ENCODE results near the gene RNF144A.

Gene RNF144A

DNA sequence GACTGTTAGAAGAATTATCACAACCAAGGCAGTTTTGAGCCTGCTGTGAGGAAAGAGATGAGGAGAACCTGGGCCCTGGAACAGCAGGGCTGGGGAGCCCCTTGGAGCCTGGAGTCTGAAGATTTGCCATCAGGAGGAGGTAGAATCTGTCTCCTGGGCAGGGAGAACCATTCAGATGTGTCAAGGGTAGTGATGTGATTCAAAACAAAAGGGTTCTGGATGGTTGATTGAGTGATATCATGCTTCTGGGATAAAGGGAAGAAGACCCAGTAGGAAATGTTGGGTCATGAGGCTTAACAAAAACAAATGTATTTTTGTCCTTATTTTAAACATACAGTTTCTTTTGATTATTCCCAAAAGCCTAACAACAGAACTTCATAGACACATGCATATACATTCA is 28.6 kb downstream of the RNF144A start:
- DNase-seq (ENCODE audit: low read depth in 2 of 2, low spot score in 1 of 2), result no peak

DNA sequence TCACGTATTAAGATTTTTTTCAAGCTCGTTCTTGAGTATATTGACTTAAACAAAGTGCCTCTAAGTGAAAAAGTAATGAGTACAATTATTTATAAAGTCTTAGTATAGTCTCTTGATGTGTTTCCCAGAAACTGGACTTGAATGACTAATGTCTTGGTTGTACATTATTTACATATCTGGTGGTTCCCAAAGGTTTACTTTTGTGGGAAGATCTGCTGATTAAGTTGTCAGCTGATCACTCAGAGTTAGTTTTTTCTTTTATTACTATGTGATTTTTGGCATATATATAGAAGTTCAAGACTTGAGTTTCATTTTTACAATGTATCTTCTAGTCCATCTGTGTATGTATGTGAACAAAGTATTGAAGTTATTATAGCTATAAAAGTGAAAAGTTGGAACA is 29.5 kb downstream of the RNF144A start:
- DNase-seq (ENCODE audit: low read depth in 2 of 2, low spot score in 1 of 2), result no peak

DNA sequence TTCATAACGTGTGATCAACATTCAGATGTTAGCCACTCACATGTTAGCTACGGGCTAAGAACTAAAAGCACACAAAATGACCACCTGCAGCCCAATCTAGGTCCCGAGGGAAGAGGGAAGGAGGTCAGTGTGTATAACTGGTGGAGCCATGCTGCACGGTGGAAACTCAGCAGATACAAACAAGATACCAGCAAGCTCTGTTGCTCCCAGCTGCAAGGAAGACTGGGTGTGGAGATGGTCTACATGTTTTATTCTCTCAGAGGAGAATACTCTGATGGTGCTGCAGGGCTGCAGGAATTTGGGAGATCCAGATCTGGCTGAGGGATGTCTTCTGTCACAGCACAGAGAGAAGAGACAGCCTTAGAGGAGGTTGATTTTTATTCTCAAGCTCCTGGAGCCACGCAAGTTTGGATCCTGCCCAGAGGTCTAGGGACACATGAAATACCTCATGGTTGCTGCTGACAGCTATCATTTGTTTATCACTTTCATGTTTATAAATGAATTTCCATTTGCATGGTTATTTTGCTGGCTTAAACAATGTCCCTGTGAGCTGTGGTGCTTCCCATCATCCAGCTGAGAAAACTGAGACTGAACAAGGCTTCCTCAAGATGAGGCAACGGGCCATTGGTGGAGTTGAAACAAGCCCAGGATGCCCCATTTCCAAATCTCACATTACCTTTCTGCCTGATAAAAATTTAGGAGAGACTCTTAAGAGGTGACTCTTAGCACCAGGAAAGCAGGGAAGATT is 30.9 kb downstream of the RNF144A start:
- no peak for DNase-seq (ENCODE audit: low read depth in 2 of 2, low spot score in 1 of 2)

DNA sequence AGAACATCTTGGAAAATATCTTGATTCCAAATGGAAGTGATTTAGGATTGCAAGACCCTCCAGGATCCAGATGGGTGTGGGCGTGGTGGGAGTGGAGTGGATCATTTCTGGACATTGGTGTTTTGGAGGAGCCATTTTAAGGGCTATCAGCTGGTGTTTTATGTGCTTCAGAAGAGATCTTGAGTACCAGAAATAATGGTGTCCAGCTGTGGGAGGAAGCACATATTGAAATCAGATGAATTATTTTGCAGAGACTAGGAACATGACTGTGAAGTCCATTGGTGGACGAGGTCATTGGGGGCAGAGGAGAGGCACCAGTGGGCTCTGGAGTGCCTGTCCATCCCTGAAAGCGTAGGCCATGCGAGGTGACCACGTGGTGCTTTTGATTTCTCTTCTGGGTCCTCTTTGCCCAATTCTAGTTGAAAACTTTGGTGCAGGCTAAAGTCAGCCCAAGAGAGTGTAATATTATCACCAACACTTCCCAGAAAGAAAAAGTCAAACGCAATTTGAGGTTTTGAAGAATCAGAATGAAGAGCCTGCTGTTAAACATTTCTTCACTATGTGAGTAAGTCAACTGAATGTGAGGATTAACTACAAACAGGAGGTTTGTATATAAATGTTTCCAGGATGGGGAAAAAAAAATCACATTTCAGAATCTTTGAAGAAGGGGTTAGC is 31.6 kb downstream of the RNF144A start:
- DNase-seq (ENCODE audit: low read depth in 2 of 2, low spot score in 1 of 2), result no peak

DNA sequence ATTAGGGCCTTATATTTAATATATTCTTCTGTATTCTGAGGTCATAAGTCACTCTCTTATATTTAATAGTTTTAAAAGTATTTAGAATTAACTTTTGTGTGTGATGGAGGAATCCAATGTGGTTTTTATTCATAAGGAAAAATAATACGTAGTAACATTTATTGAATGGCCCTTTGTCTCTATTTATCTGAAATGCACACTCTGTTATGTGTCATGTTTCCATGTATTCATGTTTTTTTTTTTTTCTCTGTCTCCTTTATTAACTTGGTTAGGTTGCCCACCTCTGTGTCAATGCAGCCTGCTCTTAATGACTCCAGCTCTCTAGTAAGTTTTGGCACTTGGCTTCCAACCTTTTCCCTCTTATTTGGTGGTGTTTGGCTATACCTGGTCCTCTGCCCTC is 33.8 kb downstream of the RNF144A start:
- DNase-seq (ENCODE audit: low read depth in 2 of 2, low spot score in 1 of 2), result no peak

DNA sequence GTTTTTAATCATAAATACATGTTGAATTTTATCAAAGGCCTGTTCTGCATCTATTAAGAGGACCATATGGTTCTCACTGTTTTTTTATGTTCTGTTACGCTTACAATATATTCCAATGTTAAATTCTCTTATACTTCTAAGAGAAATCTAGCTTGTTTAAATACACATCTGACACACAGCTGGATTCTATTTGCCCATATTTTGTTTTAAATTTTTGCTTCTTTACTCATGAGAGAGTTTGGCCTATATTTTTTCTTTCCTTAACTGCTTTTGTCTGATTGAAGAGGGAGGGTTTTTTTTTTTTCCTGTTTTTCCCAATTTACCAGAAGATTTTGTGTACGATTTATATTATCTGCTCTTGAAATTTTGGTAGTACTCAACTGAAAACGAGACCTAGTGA is 34.9 kb downstream of the RNF144A start:
- no peak for DNase-seq (ENCODE audit: low read depth in 2 of 2, low spot score in 1 of 2)

DNA sequence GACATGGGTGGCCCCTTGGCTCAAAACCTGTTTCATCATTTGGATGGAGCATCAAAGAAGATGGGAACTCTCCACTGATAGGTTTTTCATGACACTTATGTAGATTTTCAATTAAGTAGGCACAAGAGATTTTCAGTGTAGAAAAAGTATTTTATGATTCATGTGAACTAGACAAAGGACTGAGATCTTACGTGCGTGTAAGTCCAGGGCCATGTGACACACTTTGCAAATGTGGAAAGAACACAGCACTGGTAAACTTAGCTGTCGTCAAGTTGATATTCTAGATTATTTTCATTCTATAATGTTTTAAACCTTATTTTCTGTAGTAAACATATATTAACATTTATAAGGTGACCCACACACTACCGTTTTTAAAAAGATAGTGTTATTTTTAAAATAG is 37.4 kb downstream of the RNF144A start:
- DNase-seq (ENCODE audit: low read depth in 2 of 2, low spot score in 1 of 2), result no peak

DNA sequence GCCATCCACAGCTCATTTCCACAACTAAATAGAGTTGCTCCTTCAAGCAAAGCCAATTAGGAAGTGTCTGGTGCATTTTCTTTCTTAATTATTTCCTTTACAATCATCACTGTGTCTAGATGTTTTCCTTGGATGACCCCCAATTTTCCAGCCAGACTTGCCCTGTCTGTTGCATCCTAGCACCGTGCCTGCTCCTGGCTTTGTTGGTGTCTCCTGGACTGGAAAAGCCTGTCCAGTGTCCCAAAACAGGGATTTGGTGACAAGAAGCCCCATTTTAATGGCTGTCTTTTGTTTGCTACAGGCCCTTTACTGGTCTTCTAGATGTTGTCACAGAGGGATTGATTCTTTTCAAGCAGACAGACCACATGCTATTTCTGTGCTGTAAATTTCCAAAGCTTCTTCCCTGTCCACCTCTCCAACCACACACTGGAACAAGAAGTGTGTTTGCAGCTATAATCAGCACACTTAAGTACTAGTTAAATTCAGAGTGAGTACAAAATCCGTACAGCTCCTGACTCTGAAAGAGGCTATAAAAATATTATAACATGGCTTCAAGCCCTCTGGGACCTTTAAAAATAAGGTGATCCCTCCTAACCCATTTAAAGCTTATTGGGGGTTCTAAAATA is 38.4 kb downstream of the RNF144A start:
- no peak for DNase-seq (ENCODE audit: low read depth in 2 of 2, low spot score in 1 of 2)

DNA sequence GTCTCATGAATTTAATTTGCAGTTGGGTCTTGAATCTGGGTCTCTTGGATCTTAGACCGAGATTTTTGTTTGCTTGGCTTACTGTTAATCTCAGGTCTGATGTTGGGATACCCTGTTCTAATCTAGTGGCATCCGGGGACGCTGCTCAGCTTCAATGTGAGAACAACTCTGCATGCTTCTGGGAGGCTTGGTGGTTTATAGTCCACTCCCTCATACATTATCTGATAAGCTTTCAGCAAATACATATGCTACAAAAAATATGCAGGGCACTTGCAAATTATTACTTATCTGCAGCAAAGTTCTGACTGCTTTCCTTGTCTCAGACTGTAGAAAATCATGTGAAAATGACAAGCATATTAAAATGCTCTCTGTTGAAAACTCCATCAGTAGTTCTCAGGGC is 39.4 kb downstream of the RNF144A start:
- DNase-seq (ENCODE audit: low read depth in 2 of 2, low spot score in 1 of 2), result no peak

DNA sequence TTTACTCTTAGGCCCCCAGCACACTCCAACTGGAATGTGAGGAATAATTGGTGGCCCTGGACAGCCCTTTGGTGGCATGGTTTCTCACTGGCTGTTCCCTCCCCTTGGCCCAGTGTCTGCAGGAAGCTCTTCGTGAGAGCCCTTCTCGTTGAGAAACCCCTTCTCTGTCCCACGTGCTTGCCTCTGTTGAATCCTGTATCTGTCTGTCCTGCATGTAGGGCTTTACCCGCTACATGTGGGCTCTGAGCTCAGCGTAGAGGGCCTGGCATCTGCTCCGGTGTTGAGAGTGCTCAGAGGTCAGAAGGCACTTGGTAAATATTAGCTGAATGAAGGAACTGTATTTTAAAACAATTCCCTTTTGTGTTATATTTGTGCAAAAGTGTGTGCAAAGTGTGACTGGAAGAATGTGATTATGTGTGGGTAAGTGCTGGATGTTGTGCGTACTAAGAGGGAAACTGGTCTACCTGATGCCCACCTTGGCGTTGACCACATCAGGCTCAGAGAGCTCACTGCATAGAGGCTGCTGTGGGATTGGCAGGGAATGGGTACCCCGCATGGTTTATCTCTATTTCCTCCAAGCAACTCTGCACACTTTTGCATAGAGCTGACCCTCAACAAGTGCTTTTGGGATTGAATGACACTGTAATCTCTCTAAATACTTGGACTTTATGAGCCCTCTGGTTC is 40.0 kb downstream of the RNF144A start:
- no peak for DNase-seq (ENCODE audit: low read depth in 2 of 2, low spot score in 1 of 2)

DNA sequence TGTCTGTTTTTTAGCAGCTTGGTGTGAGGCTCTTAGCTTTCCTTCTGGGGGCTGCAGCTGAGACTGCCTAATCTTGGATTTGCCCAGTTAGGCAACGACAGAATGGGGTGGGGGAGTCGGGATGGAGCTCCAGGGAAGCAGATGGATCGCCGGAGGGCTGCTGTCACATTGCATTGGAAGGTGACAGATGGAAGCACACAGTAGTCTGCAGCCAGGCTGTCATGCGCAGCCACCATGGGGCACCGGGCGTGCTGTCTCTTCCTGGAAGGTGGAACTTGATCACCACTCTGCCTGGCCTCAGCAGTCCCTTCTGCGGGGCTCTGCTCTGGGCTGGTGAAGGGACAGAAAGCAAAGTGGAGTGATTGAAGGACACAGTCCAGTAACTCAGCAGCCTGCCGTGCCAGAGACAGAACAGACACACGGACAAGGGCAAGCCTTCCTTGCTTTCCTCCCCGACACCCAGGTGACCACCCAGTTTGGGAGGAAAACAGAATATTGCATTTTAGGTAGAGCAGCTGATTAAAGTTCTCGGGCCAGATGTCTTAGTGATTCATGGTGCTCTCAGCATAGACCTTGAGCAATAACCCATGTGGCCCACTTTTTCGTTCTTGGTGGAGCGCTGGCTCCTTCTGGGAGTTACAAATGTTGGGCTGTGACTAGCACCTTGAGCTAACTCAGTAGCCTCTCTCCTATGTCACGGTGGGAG is 40.9 kb downstream of the RNF144A start:
- no peak for DNase-seq (ENCODE audit: low read depth in 2 of 2, low spot score in 1 of 2)

DNA sequence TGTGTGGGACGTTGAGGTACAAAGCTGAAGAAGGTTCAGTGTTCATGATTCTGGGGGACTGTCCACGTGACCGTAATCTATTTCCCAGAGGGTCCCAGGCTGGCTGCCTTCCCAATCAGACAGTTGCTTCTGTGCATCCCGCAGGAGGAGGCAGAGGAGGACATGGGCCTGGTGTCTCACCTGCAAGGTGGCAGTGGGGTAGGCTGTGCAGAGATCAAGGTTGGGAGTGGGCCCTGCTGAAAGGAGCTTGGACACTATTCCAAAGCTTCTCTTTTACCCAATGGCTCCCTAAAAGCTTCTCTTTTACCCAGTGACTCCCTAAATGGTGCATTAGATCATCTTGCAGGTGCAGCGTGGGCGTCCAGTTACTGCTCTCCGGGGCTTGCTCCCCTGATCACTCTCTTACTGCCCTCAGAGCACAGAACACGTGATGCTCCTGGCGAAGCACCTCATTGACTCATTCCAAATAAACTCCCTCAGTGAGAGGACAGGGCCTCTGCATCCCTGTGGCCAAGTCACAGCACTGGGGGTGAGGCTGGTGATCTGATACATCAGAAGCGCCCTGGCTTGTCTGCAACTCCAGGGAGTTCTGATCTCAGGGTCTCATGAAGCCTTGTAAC is 41.5 kb downstream of the RNF144A start:
- DNase-seq (ENCODE audit: low read depth in 2 of 2, low spot score in 1 of 2), result no peak

DNA sequence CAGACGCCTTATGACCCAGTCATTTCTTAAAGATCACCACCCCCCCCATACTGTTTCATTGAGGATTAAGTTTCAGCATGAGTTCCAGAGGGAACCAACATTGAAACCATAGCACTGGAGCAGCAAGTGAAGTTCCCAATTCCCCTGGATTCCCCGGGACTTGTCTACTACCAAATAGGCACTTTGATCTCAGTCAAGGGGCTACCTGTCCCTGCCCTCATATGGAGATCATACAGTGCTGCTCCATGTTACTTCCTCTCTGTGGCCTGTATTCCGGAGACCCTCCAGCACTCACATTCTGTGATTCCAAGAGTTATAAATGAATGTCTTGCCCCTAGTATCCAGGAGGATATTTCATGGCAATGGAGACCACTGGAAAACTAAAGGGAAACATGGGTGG is 42.5 kb downstream of the RNF144A start:
- DNase-seq (ENCODE audit: low read depth in 2 of 2, low spot score in 1 of 2), result no peak

DNA sequence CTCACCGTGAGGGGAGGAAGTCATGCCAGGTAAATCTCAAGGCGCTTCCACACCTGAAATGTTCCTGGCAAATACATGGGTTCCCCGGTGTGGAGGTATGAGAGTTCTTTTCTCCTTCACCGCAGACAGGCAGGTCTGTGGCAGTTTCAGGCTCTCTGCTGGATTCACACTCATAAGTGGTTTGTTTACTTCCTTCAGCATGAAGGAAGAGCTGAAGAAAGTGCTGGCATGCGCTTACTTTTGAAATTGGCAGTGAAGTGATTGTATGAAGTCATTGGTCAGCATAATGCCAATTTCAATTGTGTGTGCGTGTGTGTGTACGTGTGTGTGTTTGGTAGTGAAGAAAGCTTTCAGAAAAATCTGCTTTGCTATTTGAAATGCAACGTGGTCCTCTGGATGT is 43.4 kb downstream of the RNF144A start:
- DNase-seq (ENCODE audit: low read depth in 2 of 2, low spot score in 1 of 2), result no peak

DNA sequence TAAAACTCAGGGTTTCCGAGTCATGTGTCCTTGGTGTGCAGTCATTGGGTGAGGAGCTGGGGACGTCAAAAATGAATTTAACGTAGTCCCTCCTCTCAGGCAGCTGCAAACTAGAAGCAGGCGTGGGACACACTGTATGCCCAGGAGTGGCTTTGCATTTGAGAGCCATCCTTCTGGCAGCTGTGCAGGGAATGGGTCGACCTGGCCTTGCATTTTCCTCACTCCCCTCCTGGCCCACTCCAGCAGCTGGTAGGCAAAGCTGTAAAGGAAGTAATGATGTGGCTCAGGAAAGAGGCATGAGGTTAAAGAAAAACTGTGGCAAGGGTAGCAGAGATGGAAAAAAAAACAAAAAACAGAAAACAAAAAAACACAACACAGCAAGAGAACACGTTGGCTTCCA is 46.5 kb downstream of the RNF144A start:
- no peak for DNase-seq (ENCODE audit: low read depth in 2 of 2, low spot score in 1 of 2)

DNA sequence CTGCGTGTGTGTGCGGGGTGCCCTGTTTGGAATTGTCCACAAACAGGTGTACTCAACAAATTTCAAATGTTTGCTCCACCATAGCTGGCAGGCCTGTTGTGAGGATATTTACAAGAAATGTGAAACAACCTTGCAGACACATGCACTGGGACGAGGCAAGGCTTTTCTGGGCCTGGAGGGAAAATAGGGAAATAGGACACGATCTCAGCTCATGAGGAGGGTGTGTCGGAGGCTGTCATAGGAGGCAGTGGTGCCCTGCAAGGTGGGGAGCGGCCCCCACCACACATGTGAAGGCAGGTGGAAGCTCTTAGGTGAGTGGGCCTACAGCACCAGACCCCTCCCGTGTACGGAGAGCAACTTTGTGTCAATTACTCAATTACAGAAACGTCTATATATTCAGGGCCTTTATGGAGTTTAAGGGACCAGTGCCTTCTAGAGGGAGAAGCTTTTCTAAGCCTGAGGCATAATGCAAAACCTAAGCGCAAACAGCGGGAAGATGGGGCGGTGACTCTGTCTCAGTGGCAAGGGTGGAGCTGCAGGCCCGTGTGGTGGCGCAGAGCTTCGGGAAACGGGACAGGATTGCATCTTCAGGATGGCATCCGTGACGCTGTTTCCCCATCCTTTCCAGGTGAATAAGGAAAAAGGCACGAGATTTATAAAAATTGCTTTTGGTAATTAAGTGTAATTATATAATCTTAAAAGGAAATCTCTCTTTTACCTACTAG is 48.0 kb downstream of the RNF144A start:
- no peak for DNase-seq (ENCODE audit: low read depth in 2 of 2, low spot score in 1 of 2)

DNA sequence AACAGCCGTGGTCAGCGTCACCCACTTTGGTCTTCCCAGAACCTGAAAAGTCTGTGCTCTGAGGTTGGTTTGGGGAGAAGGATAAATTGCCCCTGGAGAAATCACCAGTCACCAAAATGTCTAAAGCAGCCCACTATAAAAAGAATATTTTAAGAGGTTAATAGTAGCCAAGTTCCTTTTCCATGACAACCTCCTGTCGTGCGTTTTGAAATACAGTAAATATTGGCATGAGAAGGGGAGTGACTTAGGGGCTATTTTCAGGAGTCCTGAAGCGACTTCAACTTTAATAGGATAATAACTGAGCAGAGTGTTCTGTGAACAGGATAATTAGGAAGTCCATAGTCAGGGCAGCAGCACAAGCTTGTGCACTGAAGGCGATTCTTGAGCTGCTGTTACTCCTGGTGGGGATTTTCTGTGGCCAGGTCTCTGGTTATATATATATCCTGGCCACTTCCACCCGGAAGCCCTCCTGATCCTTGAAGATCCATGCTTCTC is 49.3 kb downstream of the RNF144A start:
- no peak for DNase-seq (ENCODE audit: low read depth in 2 of 2, low spot score in 1 of 2)

DNA sequence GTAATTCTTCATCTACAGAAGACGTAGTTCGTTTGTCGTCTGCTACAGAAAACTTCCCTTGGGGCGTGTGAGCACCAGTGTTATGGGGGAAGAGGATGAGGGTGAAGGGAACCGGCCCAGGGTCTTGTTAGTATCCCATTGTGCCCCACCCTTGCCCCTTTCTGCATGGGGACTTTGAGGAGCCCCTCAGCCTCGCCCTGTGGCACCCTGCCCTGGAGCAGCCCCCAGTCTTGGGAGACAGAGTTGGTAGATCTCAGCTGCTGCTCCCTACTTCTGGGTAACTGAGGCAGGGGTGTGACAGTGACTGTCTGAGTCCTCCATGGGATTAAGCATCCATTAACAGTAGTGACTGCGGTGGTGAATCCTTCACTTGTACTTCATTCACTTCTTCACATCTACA is 50.1 kb downstream of the RNF144A start:
- no peak for DNase-seq (ENCODE audit: low read depth in 2 of 2, low spot score in 1 of 2)

DNA sequence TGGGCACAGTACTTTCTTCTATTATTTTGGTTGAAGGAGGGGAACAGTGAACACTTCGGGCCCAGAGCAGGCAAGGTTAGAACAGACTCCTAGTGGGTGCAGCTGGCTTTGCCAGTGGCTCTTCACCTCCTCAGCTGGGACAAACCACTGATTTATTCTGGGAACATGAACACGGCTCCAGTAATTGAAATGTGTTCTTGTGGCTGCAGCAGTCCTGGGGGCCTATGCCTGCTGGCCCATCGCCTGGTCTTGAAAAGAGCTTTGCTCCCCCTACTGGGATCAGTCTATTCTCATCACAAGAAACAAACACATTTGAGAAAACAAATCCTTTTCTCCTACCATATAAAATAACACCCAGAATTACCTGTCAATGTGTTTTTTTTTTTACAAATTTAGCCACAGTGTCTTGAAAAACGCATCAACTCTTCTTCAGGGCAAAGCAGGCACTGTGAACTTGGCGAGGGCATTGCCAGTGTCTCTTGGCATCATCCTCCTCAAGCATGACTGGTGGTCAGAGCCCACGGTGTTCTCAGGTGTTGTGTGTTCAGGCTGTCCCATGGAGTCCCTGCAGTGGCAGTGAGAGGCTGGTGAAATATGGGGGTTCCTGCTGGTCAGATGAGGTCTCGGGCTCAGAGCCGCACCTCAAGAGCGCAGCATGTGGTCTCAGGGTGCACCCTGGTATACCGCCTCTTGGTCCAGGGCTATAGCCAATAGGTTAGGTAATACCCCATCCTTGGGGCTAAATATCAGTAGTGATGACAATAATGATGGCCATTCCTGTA is 51.3 kb downstream of the RNF144A start:
- no peak for DNase-seq (ENCODE audit: low read depth in 2 of 2, low spot score in 1 of 2)

Data from stimulated activated CD8-positive, alpha-beta memory T cell treated with anti-CD3 and anti-CD28 coated beads, Interleukin-4, amount 100 ng/mL, for 1 hour (primary cell).